OCI-LY3 (cell line): Measurements from ENCODE around the gene ACADVL.
A peak's percentile ranks its signal among the peaks of the same experiment; 100 is the strongest.

ENCODE experiments used
- H2AFZ ChIP-seq: fragments of 200-600, 300-600 bp; shearing (Covaris generic); 2 replicates; pipeline ENCODE4 v1.6.0; 2014; ENCODE audit warnings: antibody characterized with exemption, low read depth, low read length
- H3K27ac ChIP-seq: fragments of 200-600, 300-600 bp; sonication (generic); 2 replicates; pipeline ENCODE4 v1.5.1; 2014; ENCODE audit warnings: mild to moderate bottlenecking, low read length, moderate library complexity, mixed read lengths
- H3K27me3 ChIP-seq: fragments of 200-600, 300-600 bp; sonication (generic); 2 replicates; pipeline ENCODE4 v1.6.1; 2014; ENCODE audit warnings: low read depth, low read length, mixed read lengths
- H3K36me3 ChIP-seq: fragments of 200-600, 300-600 bp; sonication (generic); replicated peaks from 2 replicates; pipeline ENCODE3; 2014; ENCODE audit warnings: low read depth, low read length, mixed read lengths
- H3K4me1 ChIP-seq: fragments of 300-600, 200-600 bp; sonication (generic); 2 replicates; pipeline ENCODE4 v1.6.1; 2014; ENCODE audit warnings: low read length, mixed read lengths
- H3K4me2 ChIP-seq: fragments of 200-600, 300-600 bp; sonication (generic); 2 replicates; pipeline ENCODE4 v1.6.1; 2014; ENCODE audit warnings: low read length, mixed read lengths
- H3K4me3 ChIP-seq: fragments of 300-600, 200-600 bp; sonication (generic); 2 replicates; pipeline ENCODE4 v1.5.1; 2014; ENCODE audit warnings: antibody characterized with exemption, mild to moderate bottlenecking, low read length, moderate library complexity
- H3K79me2 ChIP-seq: fragments of 300-600, 200-600 bp; shearing (Covaris generic); 2 replicates; pipeline ENCODE4 v1.6.1; 2014; ENCODE audit warnings: mild to moderate bottlenecking, low read length, mixed read lengths
- H3K9ac ChIP-seq: fragments of 300-600, 200-600 bp; shearing (Covaris generic); 2 replicates; pipeline ENCODE4 v1.6.0; 2014; ENCODE audit warnings: mild to moderate bottlenecking, low read length, moderate library complexity
- H3K9me3 ChIP-seq: fragments of 200-600, 300-600 bp; shearing (Covaris generic); 2 replicates; pipeline ENCODE4 v1.6.1; 2014; ENCODE audit warnings: low read length, mixed read lengths; ENCODE audit not compliant: insufficient read depth
- H4K20me1 ChIP-seq: fragments of 200-600, 300-600 bp; sonication (generic); 2 replicates; pipeline ENCODE4 v1.6.1; 2016; ENCODE audit warnings: low read length, mixed read lengths; ENCODE audit not compliant: insufficient read depth
- CTCF ChIP-seq: fragments of 200-600, 300-600 bp; sonication (generic); IDR thresholded peaks from 2 replicates; pipeline ENCODE4 v1.5.1; 2014; ENCODE audit warnings: antibody characterized with exemption, low read length, low read depth
- EZH2phosphoT487 ChIP-seq: fragments of 200-600 bp; shearing (Covaris generic); IDR thresholded peaks from 2 replicates; pipeline ENCODE4 v1.6.1; 2018; ENCODE audit warnings: antibody characterized with exemption, mixed run types, low read depth

The ACADVL gene

GRCh38 chr17:7250695-7251627, 31.2 kb downstream of the ACADVL start:
- Histone ChIP-seq H3K27me3 (no peaks in the 10 kb centered on the region), H3K4me3 (peak overlapping the region; percentile 98), H4K20me1 (peaks cover 8% of the 10 kb centered on the region), H3K79me2 (peaks cover 67% of the 10 kb centered on the region), H3K9me3 (no peaks in the 10 kb centered on the region), H3K4me1 (peaks cover 16% of the 10 kb centered on the region), H3K27ac (peak overlapping the region; percentile 94), H2AFZ (no peak overlapping the region), H3K36me3 (peaks cover 16% of the 10 kb centered on the region), H3K9ac (peak overlapping the region; percentile 98), H3K4me2 (peak overlapping the region; percentile 95)
- TF ChIP-seq EZH2phosphoT487: no peak
- no peak for TF ChIP-seq CTCF

GRCh38 chr17:7251661-7252175, 32.0 kb downstream of the ACADVL start, which contains the start of gene CTDNEP1:
Gene CTDNEP1, minus strand, starts transcription at chr17:7251734. Its CDS starts 438 bp downstream, at chr17:7251296.
- Histone ChIP-seq H3K4me2 (peak within 1 kb of the TSS; percentile 98), H3K36me3 (peaks cover 16% of the 10 kb centered on the region), H4K20me1 (peaks cover 8% of the 10 kb centered on the region), H3K4me3 (peak within 1 kb of the TSS; percentile 98), H3K27me3 (no peaks in the 10 kb centered on the region), H3K9ac (peak within 1 kb of the TSS; percentile 98), H3K4me1 (peaks cover 16% of the 10 kb centered on the region), H2AFZ (peak within 1 kb of the TSS; percentile 75), H3K9me3 (no peaks in the 10 kb centered on the region), H3K27ac (peak within 1 kb of the TSS; percentile 94), H3K79me2 (peaks cover 59% of the 10 kb centered on the region)
- TF ChIP-seq CTCF (no peak), EZH2phosphoT487 (no peak)

DNA sequence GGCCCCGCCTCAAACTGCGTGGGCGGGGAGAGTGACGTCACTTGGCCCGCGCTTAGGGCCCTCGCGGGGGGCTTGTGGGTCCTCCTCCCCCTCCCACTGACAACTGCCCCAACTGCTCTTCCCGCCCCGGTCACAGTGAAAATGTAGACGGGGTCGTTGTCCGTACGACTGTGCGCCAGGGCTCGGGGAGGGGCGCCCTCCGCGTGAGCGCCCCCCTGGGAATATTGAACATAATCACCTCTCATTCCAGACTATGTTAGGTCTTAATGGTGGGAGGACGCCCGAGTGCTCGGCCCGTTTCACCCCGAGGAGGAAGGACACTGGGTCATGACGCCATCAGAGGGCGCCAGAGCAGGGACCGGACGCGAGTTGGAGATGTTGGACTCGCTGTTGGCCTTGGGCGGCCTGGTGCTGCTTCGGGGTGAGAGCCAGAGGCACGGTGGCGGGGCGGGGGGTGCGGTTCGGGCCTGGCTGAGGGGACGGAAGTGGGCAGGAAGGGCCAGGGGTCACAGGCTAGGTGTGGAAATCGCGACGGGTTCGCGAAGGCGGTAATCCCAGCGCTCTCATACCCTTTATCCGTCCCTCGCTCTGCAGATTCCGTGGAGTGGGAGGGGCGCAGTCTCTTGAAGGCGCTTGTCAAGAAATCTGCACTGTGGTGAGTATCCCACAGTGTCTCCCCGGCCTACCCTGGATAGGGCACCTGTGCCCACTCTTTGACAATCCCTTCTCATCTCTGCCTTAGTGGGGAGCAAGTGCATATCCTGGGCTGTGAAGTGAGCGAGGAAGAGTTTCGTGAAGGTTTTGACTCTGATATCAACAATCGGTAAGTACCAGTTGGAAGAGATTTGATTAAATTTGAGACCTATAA, 32.7 kb downstream of the ACADVL start, which contains the start of gene ELP5:
Gene ELP5, plus strand, starts transcription at position 40 of the 868 bp plus-strand sequence. Its CDS starts 336 bp downstream, at position 376.
- H3K9ac ChIP-seq: peak within 1 kb of the TSS; percentile 98
- H3K79me2 ChIP-seq: peaks cover 53% of the 10 kb centered on the region
- peaks cover 8% of the 10 kb centered on the region for H4K20me1 ChIP-seq
- TF ChIP-seq CTCF (peak; percentile 38), EZH2phosphoT487 (no peak)
- no peaks in the 10 kb centered on the region for H3K9me3 ChIP-seq
- peak within 1 kb of the TSS; percentile 94 for H3K27ac ChIP-seq
- peak within 1 kb of the TSS; percentile 98 for H3K4me3 ChIP-seq
- H3K4me1 ChIP-seq: peaks cover 16% of the 10 kb centered on the region
- peaks cover 16% of the 10 kb centered on the region for H3K36me3 ChIP-seq
- H2AFZ ChIP-seq: peak within 1 kb of the TSS; percentile 75
- no peaks in the 10 kb centered on the region for H3K27me3 ChIP-seq
- H3K4me2 ChIP-seq: peak within 1 kb of the TSS; percentile 98
